MM.1S (cell line): ENCODE measurements around the gene STXBP6.

Experiments
- DNase-seq: peaks from one replicate; pipeline ENCODE4 v3.0.0-alpha.2; 2015
- H2AFZ ChIP-seq: fragments of 300-600 bp; sonication (generic); 2 replicates; pipeline ENCODE4 v1.6.0; 2016; ENCODE audit warnings: antibody characterized with exemption, low read length
- H3F3A ChIP-seq: fragments of 300-600 bp; sonication (generic); 2 replicates; pipeline ENCODE4 v1.6.1; 2016; ENCODE audit warnings: mild to moderate bottlenecking, antibody characterized with exemption, low read length, moderate library complexity, mixed read lengths; ENCODE audit not compliant: insufficient read depth
- H3K27ac ChIP-seq: fragments of 300-600 bp; sonication (generic); 2 replicates; pipeline ENCODE4 v1.5.1; 2016; ENCODE audit warnings: mild to moderate bottlenecking, low read length
- H3K27me3 ChIP-seq: fragments of 300-600 bp; sonication (generic); replicated peaks from 2 replicates; pipeline ENCODE4 v1.6.0; 2016; ENCODE audit warnings: low read length; ENCODE audit not compliant: insufficient read depth
- H3K36me3 ChIP-seq: fragments of 300-600 bp; sonication (generic); replicated peaks from 2 replicates; pipeline ENCODE4 v1.6.1; 2016; ENCODE audit warnings: mild to moderate bottlenecking, low read length, mixed read lengths; ENCODE audit not compliant: insufficient read depth
- H3K4me1 ChIP-seq: fragments of 300-600 bp; sonication (generic); 2 replicates; pipeline ENCODE4 v1.6.1; 2016; ENCODE audit warnings: low read length, mixed read lengths
- H3K4me2 ChIP-seq: fragments of 300-600 bp; sonication (generic); 2 replicates; pipeline ENCODE4 v1.6.0; 2016; ENCODE audit warnings: low read depth, low read length
- H3K4me3 ChIP-seq: fragments of 300-600 bp; sonication (generic); 2 replicates; pipeline ENCODE4 v1.5.1; 2016; ENCODE audit warnings: low read length, mixed read lengths
- H3K79me2 ChIP-seq: fragments of 300-600 bp; sonication (generic); 2 replicates; pipeline ENCODE4 v1.6.1; 2016; ENCODE audit warnings: mixed run types, low read length, mixed read lengths
- H3K9ac ChIP-seq: fragments of 300-600 bp; sonication (generic); 2 replicates; pipeline ENCODE4 v1.6.1; 2016; ENCODE audit warnings: low read length, mixed read lengths
- H3K9me2 ChIP-seq: fragments of 300-600 bp; sonication (generic); replicated peaks from 2 replicates; pipeline ENCODE4 v1.6.1; 2016; ENCODE audit warnings: mild to moderate bottlenecking, low read length, mixed read lengths; ENCODE audit not compliant: insufficient read depth
- H3K9me3 ChIP-seq: fragments of 300-600 bp; sonication (generic); replicated peaks from 2 replicates; pipeline ENCODE4 v1.6.1; 2016; ENCODE audit warnings: mild to moderate bottlenecking, low read length, mixed read lengths; ENCODE audit not compliant: insufficient read depth
- H4K20me1 ChIP-seq: fragments of 300-600 bp; sonication (generic); 2 replicates; pipeline ENCODE4 v1.6.1; 2016; ENCODE audit warnings: mild to moderate bottlenecking, low read length, moderate library complexity, mixed read lengths; ENCODE audit not compliant: insufficient read depth
- CTCF ChIP-seq: fragments of 300-600 bp; sonication (generic); IDR thresholded peaks from 2 replicates; pipeline ENCODE4 v1.5.1; 2016; ENCODE audit warnings: antibody characterized with exemption, low read length, mixed read lengths
- EZH2 ChIP-seq: fragments of 300-600 bp; sonication (generic); optimal IDR thresholded peaks from 2 replicates; pipeline ENCODE3; 2017; ENCODE audit warnings: low read depth, mild to moderate bottlenecking, antibody characterized with exemption, low read length, mixed read lengths
- EZH2phosphoT487 ChIP-seq: fragments of 300-600 bp; sonication (generic); IDR thresholded peaks from 2 replicates; pipeline ENCODE4 v1.6.1; 2018; ENCODE audit warnings: antibody characterized with exemption, low read length

Gene STXBP6

DNA sequence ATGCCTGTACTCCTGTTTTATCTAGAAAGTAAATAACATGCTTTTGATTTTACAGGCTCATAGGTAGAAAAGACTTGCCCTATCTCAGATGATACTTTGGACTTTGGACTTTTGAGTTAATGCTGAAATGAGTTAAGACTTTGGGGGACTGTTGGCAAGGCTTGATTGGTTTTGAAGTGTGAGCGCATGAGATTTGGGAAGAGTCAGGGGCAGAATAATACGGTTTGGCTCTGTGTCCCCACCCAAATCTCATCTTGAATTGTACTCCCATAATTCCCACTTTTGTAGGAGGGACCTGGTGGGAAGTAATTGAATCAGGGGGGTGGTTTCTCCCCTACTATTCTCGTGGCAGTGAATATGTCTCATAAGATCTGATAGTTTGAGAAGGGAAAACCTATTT lies 259.8 kb downstream of the STXBP6 start:
- no peak overlapping the region for H2AFZ ChIP-seq
- TF ChIP-seq EZH2 (no peak), CTCF (no peak), EZH2phosphoT487 (no peak)
- H3F3A ChIP-seq: no peaks in the 10 kb centered on the region
- no peak overlapping the region for H3K9ac ChIP-seq
- H4K20me1 ChIP-seq: no peaks in the 10 kb centered on the region
- H3K27me3 ChIP-seq: no peaks in the 10 kb centered on the region
- H3K27ac ChIP-seq: no peak overlapping the region
- no peaks in the 10 kb centered on the region for H3K9me2 ChIP-seq
- no peak overlapping the region for H3K4me3 ChIP-seq
- H3K9me3 ChIP-seq: no peaks in the 10 kb centered on the region
- H3K79me2 ChIP-seq: no peaks in the 10 kb centered on the region
- no peak overlapping the region for H3K4me2 ChIP-seq
- H3K4me1 ChIP-seq: no peaks in the 10 kb centered on the region
- DNase-seq: no peak
- no peaks in the 10 kb centered on the region for H3K36me3 ChIP-seq

- Histone ChIP-seq H3K4me2 (no peak overlapping the region), H3F3A (no peaks in the 10 kb centered on the region), H2AFZ (no peak overlapping the region), H3K27me3 (no peaks in the 10 kb centered on the region), H3K79me2 (no peaks in the 10 kb centered on the region), H3K9ac (no peak overlapping the region), H4K20me1 (no peaks in the 10 kb centered on the region), H3K36me3 (no peaks in the 10 kb centered on the region), H3K4me3 (no peak overlapping the region), H3K9me2 (no peaks in the 10 kb centered on the region), H3K27ac (no peak overlapping the region), H3K9me3 (no peaks in the 10 kb centered on the region), H3K4me1 (no peaks in the 10 kb centered on the region)
- no peak for TF ChIP-seq CTCF
- DNase-seq: no peak
Measured at GRCh38 chr14:24789378-24789884, 260.5 kb downstream of the STXBP6 start.

DNA sequence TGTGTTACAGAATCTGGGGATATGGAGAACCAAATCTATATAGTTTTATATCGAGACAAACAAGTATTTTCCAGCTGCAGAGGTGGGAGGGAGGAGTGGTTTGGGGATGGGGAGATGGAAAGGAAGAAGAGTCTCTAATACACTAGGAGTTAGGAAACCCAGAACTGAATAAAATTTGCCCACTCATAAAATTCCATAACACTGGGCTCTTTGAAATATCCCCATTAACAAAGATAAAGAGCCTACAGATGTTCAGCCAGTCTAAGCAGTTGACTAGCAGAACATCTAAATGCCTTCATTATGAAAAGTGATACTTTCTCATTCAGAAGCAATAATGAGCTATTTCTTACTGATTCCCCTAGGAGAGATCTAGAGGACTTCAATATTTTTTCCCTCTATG lies 264.2 kb downstream of the STXBP6 start:
- Histone ChIP-seq H3K9ac (no peak overlapping the region), H3K4me1 (no peaks in the 10 kb centered on the region), H3K27me3 (no peaks in the 10 kb centered on the region), H3K4me2 (no peak overlapping the region), H3F3A (no peaks in the 10 kb centered on the region), H3K9me2 (no peaks in the 10 kb centered on the region), H3K79me2 (no peaks in the 10 kb centered on the region), H3K36me3 (no peaks in the 10 kb centered on the region), H4K20me1 (no peaks in the 10 kb centered on the region), H3K4me3 (no peak overlapping the region), H3K27ac (no peak overlapping the region), H2AFZ (no peak overlapping the region), H3K9me3 (no peaks in the 10 kb centered on the region)
- no peak for DNase-seq
- TF ChIP-seq EZH2: no peak
- no peak for TF ChIP-seq CTCF
- no peak for TF ChIP-seq EZH2phosphoT487

GRCh38 chr14:24784981-24785380 lies 265.0 kb downstream of the STXBP6 start:
- DNase-seq: no peak
- no peaks in the 10 kb centered on the region for H3K4me1 ChIP-seq

More at GRCh38 chr14:24784981-24785380, 265.0 kb downstream of the STXBP6 start:
- no peak overlapping the region for H3K27ac ChIP-seq
- no peaks in the 10 kb centered on the region for H3K27me3 ChIP-seq
- TF ChIP-seq CTCF (no peak), EZH2 (no peak), EZH2phosphoT487 (no peak)
- H4K20me1 ChIP-seq: no peaks in the 10 kb centered on the region
- H3F3A ChIP-seq: no peaks in the 10 kb centered on the region
- no peaks in the 10 kb centered on the region for H3K9me2 ChIP-seq
- H3K4me3 ChIP-seq: no peak overlapping the region
- no peak overlapping the region for H3K9ac ChIP-seq
- H3K79me2 ChIP-seq: no peaks in the 10 kb centered on the region
- no peak overlapping the region for H2AFZ ChIP-seq
- H3K4me2 ChIP-seq: no peak overlapping the region
- H3K9me3 ChIP-seq: no peaks in the 10 kb centered on the region
- no peaks in the 10 kb centered on the region for H3K36me3 ChIP-seq
